EH (cell line): ENCODE results near the gene DUS1L.

Experiments
- DNase-seq: peaks from one replicate; pipeline ENCODE4 v3.0.0-alpha.2; 2015; ENCODE audit warnings: low read depth

DUS1L gene

GRCh38 chr17:82023447-82024241 is 42.0 kb downstream of the DUS1L start:
- peak; percentile 26 for DNase-seq

- peak; percentile 100 for DNase-seq
Measured at GRCh38 chr17:82022981-82023446, 42.6 kb downstream of the DUS1L start, which contains the start of gene LRRC45. LRRC45 (plus strand) TSS chr17:82023305; CDS start chr17:82023644, 339 bp downstream.

- peak; percentile 8 for DNase-seq
Measured at GRCh38 chr17:82022310-82022980, 43.2 kb downstream of the DUS1L start, which contains the start of gene CENPX. CENPX (minus strand) TSS chr17:82022878; CDS start chr17:82022861, 17 bp downstream.

- DNase-seq = no peak
Measured at GRCh38 chr17:82021900-82022309, 43.7 kb downstream of the DUS1L start.

GRCh38 chr17:82021107-82021899 is 44.3 kb downstream of the DUS1L start:
- DNase-seq = peak; percentile 83

GRCh38 chr17:82020572-82021106 is 45.0 kb downstream of the DUS1L start:
- no peak for DNase-seq

- DNase-seq = peak; percentile 39
Measured at GRCh38 chr17:82019690-82020571, 45.7 kb downstream of the DUS1L start.

- DNase-seq = no peak
Measured at GRCh38 chr17:82018989-82019689, 46.5 kb downstream of the DUS1L start.

GRCh38 chr17:82018152-82018988 is 47.2 kb downstream of the DUS1L start:
- no peak for DNase-seq

GRCh38 chr17:82017612-82018151 is 47.9 kb downstream of the DUS1L start:
- no peak for DNase-seq

GRCh38 chr17:82016875-82017459 is 48.6 kb downstream of the DUS1L start:
- no peak for DNase-seq

GRCh38 chr17:82016061-82016874 is 49.3 kb downstream of the DUS1L start:
- DNase-seq = no peak

GRCh38 chr17:82015311-82015971 is 50.2 kb downstream of the DUS1L start:
- DNase-seq = no peak

- no peak for DNase-seq
Measured at GRCh38 chr17:82014971-82015310, 50.7 kb downstream of the DUS1L start.

GRCh38 chr17:82014432-82014831 is 51.2 kb downstream of the DUS1L start:
- no peak for DNase-seq

- no peak for DNase-seq
Measured at GRCh38 chr17:82013772-82014321, 51.8 kb downstream of the DUS1L start.

GRCh38 chr17:82013341-82013740 is 52.3 kb downstream of the DUS1L start:
- peak; percentile 59 for DNase-seq
